ENCODE results near the gene MYRFL.
"Not testable (repeated sequence)": the region's sequence is repeated elsewhere in the genome, so short reads cannot be mapped to it uniquely, and the experiment has no call there.

The MYRFL gene

GRCh38 chr12:69824966-69825560, at the start of gene MYRFL:
TSS of gene MYRFL (plus strand) at chr12:69825227. CDS start at chr12:69825518, 291 bp downstream.
- FAIRE-seq = no peak

- no peak for FAIRE-seq
Measured at GRCh38 chr12:69779928-69780327, 45.1 kb upstream of the MYRFL start.

- no peak for FAIRE-seq
Measured at GRCh38 chr12:69783365-69783764, 41.7 kb upstream of the MYRFL start.

- FAIRE-seq = no peak
Measured at GRCh38 chr12:69789351-69789750, 35.7 kb upstream of the MYRFL start.

GRCh38 chr12:69792533-69792932, 32.5 kb upstream of the MYRFL start:
- no peak for FAIRE-seq

GRCh38 chr12:69807101-69807897, 17.7 kb upstream of the MYRFL start:
- FAIRE-seq = not testable (repeated sequence)

GRCh38 chr12:69810870-69811498, 14.0 kb upstream of the MYRFL start:
- no peak for FAIRE-seq

- no peak for FAIRE-seq
Measured at GRCh38 chr12:69816082-69816481, 8.9 kb upstream of the MYRFL start.

GRCh38 chr12:69821032-69821455, 4.0 kb upstream of the MYRFL start:
- FAIRE-seq = no peak

GRCh38 chr12:69821456-69822159, 3.4 kb upstream of the MYRFL start:
- no peak for FAIRE-seq

GRCh38 chr12:69822201-69822860, 2.7 kb upstream of the MYRFL start:
- FAIRE-seq = no peak

GRCh38 chr12:69824028-69824427, 999 bp upstream of the MYRFL start:
- peak; percentile 43 for FAIRE-seq

- no peak for FAIRE-seq
Measured at GRCh38 chr12:69828897-69829296, 3.9 kb downstream of the MYRFL start.

- no peak for FAIRE-seq
Measured at GRCh38 chr12:69833696-69834095, 8.7 kb downstream of the MYRFL start.

- FAIRE-seq = no peak
Measured at GRCh38 chr12:69834147-69834546, 9.1 kb downstream of the MYRFL start.

- FAIRE-seq = no peak
Measured at GRCh38 chr12:69834576-69834975, 9.5 kb downstream of the MYRFL start.

GRCh38 chr12:69835081-69835480, 10.1 kb downstream of the MYRFL start:
- FAIRE-seq = no peak

GRCh38 chr12:69836015-69836414, 11.0 kb downstream of the MYRFL start:
- no peak for FAIRE-seq

- FAIRE-seq = no peak
Measured at GRCh38 chr12:69837191-69837590, 12.2 kb downstream of the MYRFL start.

- FAIRE-seq = no peak
Measured at GRCh38 chr12:69837657-69838415, 12.8 kb downstream of the MYRFL start.

- no peak for FAIRE-seq
Measured at GRCh38 chr12:69840727-69841126, 15.7 kb downstream of the MYRFL start.

- no peak for FAIRE-seq
Measured at GRCh38 chr12:69843608-69844007, 18.6 kb downstream of the MYRFL start.
